Keratinocyte (primary cell): ENCODE data around the gene PCARE. TPM values are rescaled to one million over a fixed set of nuclear protein-coding genes. Genes with fewer than 3 reads are reported as not detected.

Experiments used
- DNase-seq: peaks from one replicate; pipeline ENCODE4 v3.0.0-alpha.2; 2011; ENCODE audit warnings: low read depth, missing footprints, low spot score
- FAIRE-seq: peaks from 2 replicates; lab custom pipeline; 2011; peaks lifted over from hg19 to GRCh38; lab: Jason Lieb, UNC
- H2AFZ ChIP-seq: 2 replicates; pipeline ENCODE4 v1.6.0; 2012; ENCODE audit warnings: low read length, control low read depth, inconsistent platforms; ENCODE audit not compliant: control insufficient read depth
- H3K27ac ChIP-seq: 2 replicates; pipeline ENCODE4 v1.5.1; 2011; ENCODE audit warnings: low read length; ENCODE audit not compliant: control insufficient read depth, insufficient read depth
- H3K27me3 ChIP-seq: 3 replicates; pipeline ENCODE4 v1.6.0; 2011; ENCODE audit warnings: low read length; ENCODE audit not compliant: control insufficient read depth, insufficient read depth; ENCODE audit errors: extremely low read depth
- H3K36me3 ChIP-seq, 2 experiments: 2 replicates in 1 of 2; 3 replicates in 1 of 2; pipeline ENCODE4 v1.5.1; 2011; ENCODE audit warnings: low read length in 2 of 2, mild to moderate bottlenecking in 1 of 2; ENCODE audit not compliant: control insufficient read depth in 2 of 2, insufficient read depth in 2 of 2; ENCODE audit errors: extremely low read depth in 1 of 2
- H3K4me1 ChIP-seq: 3 replicates; pipeline ENCODE4 v1.5.1; 2011; ENCODE audit warnings: low read length; ENCODE audit not compliant: control insufficient read depth, insufficient read depth; ENCODE audit errors: extremely low read depth
- H3K4me2 ChIP-seq: 3 replicates; pipeline ENCODE4 v1.6.0; 2011; ENCODE audit warnings: low read depth, low read length; ENCODE audit not compliant: control insufficient read depth, insufficient read depth; ENCODE audit errors: extremely low read depth
- H3K4me3 ChIP-seq, 3 experiments: fragments of 200-600 bp in 1 of 3; sonication (generic) in 1 of 3; 2 replicates in 2 of 3; 3 replicates in 1 of 3; pipeline ENCODE4 v1.5.1; 2011 to 2016; ENCODE audit warnings: low read length in 3 of 3, mild to moderate bottlenecking in 3 of 3, control low read depth in 2 of 3, inconsistent platforms in 1 of 3, low read depth in 1 of 3, mixed read lengths in 1 of 3, mixed run types in 1 of 3, moderate library complexity in 1 of 3; ENCODE audit not compliant: control insufficient read depth in 2 of 3, insufficient read depth in 2 of 3; ENCODE audit errors: extremely low read depth in 1 of 3
- H3K79me2 ChIP-seq: 2 replicates; pipeline ENCODE4 v1.6.0; 2012; ENCODE audit warnings: low read length; ENCODE audit not compliant: control insufficient read depth, insufficient read depth
- H3K9ac ChIP-seq: 3 replicates; pipeline ENCODE4 v1.6.0; 2011; ENCODE audit warnings: low read length; ENCODE audit not compliant: control insufficient read depth, insufficient read depth; ENCODE audit errors: extremely low read depth
- H3K9me1 ChIP-seq: 3 replicates; pipeline ENCODE4 v1.6.0; 2011; ENCODE audit warnings: low read length; ENCODE audit not compliant: control insufficient read depth, insufficient read depth; ENCODE audit errors: extremely low read depth
- H3K9me3 ChIP-seq: 2 replicates; pipeline ENCODE4 v1.5.1; 2012; ENCODE audit warnings: low read depth, low read length; ENCODE audit not compliant: control insufficient read depth
- H4K20me1 ChIP-seq: 3 replicates; pipeline ENCODE4 v1.6.0; 2011; ENCODE audit warnings: low read length; ENCODE audit not compliant: control insufficient read depth, insufficient read depth; ENCODE audit errors: extremely low read depth
- CTCF ChIP-seq, 3 experiments: IDR thresholded peaks in 1 of 3; conservative IDR thresholded peaks in 1 of 3; optimal IDR thresholded peaks in 1 of 3; 2 replicates in 2 of 3; 3 replicates in 1 of 3; pipeline versions ENCODE3 to v1.5.1; 2011; ENCODE audit warnings: low read length in 3 of 3, mild to moderate bottlenecking in 3 of 3, moderate library complexity in 2 of 3, control low read depth in 1 of 3, inconsistent platforms in 1 of 3; ENCODE audit not compliant: insufficient read depth in 2 of 3; ENCODE audit errors: extremely low read depth in 1 of 3
- EZH2 ChIP-seq: IDR thresholded peaks from one replicate; pipeline ENCODE4 v1.6.1; 2012; ENCODE audit warnings: inconsistent platforms, mild to moderate bottlenecking, low read length, moderate library complexity
- dilution Hi-C: fragments of 300-500 bp; cut with MboI; formaldehyde crosslinking; loops from one replicate; pipeline ENCODE4 v1.7.0; 2020; ENCODE audit warnings: low sequenced_read_pairs; ENCODE audit not compliant: extremely low pct_ligation_motif_present
- polyA plus RNA-seq, 5 experiments: library from polyadenylated mRNA; depleted of rRNA in 3 of 5; stranded (reverse) in 3 of 5; stranded (forward) in 1 of 5; unstranded in 1 of 5; fragments of >200 nt; gene quantifications; 1 replicate in 1 of 5; 2 replicates in 3 of 5; 3 replicates in 1 of 5; pipeline versions ENCODE4 v1.2.1 to v1.2.3, GENCODE V29; 2011 to 2012; ENCODE audit warnings: missing spikeins in 2 of 5, low read depth in 1 of 5, low replicate concordance in 1 of 5

Gene PCARE
- polyA plus RNA-seq, 1 donor (not counting 4 experiments of a cell fraction or from before 2014, with no cell fraction given) = not detected

DNA sequence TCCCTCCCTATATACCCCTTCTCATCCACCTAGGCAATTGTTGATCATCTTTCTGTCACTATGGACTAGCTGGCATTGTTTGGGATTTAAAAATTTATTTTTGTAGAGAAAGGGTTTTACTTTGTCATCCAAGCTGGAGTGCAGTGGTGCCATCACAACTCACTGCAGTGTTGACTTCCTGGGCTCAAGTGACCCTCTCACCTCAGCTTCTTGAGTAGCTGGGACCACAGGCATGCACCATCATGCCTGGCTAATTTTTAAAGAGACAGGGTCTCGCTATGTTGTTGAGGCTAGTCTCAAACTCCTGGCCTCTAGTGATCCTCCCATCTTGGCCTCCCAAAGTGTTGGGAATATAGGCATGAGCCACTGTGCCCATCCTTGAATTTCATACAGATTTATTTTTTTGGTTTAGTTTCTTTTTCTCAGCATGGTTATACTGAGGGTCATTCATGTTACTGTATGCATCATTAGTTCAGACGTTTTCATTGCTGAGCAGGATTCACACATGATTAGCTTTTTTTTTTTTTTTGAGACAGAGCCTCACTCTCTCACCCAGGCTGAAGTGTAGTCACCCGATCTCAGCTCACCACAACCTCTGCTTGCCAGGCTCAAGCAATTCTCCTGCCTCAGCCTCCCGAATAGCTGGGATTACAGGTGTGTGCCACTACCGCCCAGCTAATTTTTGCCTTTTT, 8.6 kb upstream of the PCARE start:
- H3K4me3 ChIP-seq = no peak overlapping the region
- no peaks in the 10 kb centered on the region for H4K20me1 ChIP-seq
- no peak overlapping the region for H3K4me2 ChIP-seq
- FAIRE-seq (no peak), DNase-seq (no peak)
- no peak overlapping the region for H2AFZ ChIP-seq
- peaks cover 7% of the 10 kb centered on the region for H3K9me3 ChIP-seq
- H3K9me1 ChIP-seq = no peaks in the 10 kb centered on the region
- H3K27me3 ChIP-seq = no peaks in the 10 kb centered on the region
- dilution Hi-C loops = no loop called here
- no peaks in the 10 kb centered on the region for H3K36me3 ChIP-seq
- no peaks in the 10 kb centered on the region for H3K79me2 ChIP-seq
- TF ChIP-seq EZH2 (no peak), CTCF (optimal IDR thresholded peaks at IDR 0.05 in 1 of 3, IDR thresholded peaks at IDR 0.05 in 1 of 3, conservative IDR thresholded peaks at IDR 0.05 in 1 of 3; ENCODE audit: extremely low read depth in 1 of 3, insufficient read depth in 2 of 3, low read length in 3 of 3) (no peak)
- no peak overlapping the region for H3K9ac ChIP-seq
- no peak overlapping the region for H3K27ac ChIP-seq
- H3K4me1 ChIP-seq = no peaks in the 10 kb centered on the region

- no peak for DNase-seq
- Histone ChIP-seq H3K36me3 (no peaks in the 10 kb centered on the region), H3K79me2 (no peaks in the 10 kb centered on the region), H3K9me3 (peaks cover 7% of the 10 kb centered on the region), H2AFZ (no peak overlapping the region), H4K20me1 (no peaks in the 10 kb centered on the region), H3K9ac (no peak overlapping the region), H3K4me3 (no peak overlapping the region), H3K4me1 (no peaks in the 10 kb centered on the region), H3K9me1 (no peaks in the 10 kb centered on the region), H3K4me2 (no peak overlapping the region), H3K27ac (no peak overlapping the region), H3K27me3 (no peaks in the 10 kb centered on the region)
- no peak for FAIRE-seq
- no peak for TF ChIP-seq EZH2
- dilution Hi-C loops = no loop called here
Observed at GRCh38 chr2:29080886-29081743, 6.8 kb upstream of the PCARE start.
